PC-3 (cell line): ENCODE measurements around the gene GALNTL6.

Experiments
- CTCF ChIP-seq: fragments of 300-600 bp; sonication (generic); conservative IDR thresholded peaks from 2 replicates; pipeline ENCODE4 v1.5.1; 2017; ENCODE audit warnings: antibody characterized with exemption, low read depth, mild to moderate bottlenecking, low read length
- EZH2 ChIP-seq: fragments of 300-600 bp; sonication (generic); IDR thresholded peaks from one replicate; pipeline ENCODE4 v1.6.1; 2017; ENCODE audit warnings: antibody characterized with exemption, mild to moderate bottlenecking, low read length; ENCODE audit not compliant: unreplicated experiment
- EZH2phosphoT487 ChIP-seq: fragments of 300-600 bp; sonication (generic); IDR thresholded peaks from 2 replicates; pipeline ENCODE4 v1.6.1; 2018; ENCODE audit warnings: mild to moderate bottlenecking, antibody characterized with exemption, low read length, borderline replicate concordance

- TF ChIP-seq CTCF, result no peak
- no peak for TF ChIP-seq EZH2phosphoT487
- no peak for TF ChIP-seq EZH2
Observed at GRCh38 chr4:172573899-172574298, 760.7 kb downstream of the GALNTL6 start.
